Fibroblast of skin of right biceps (primary cell): ENCODE results near the gene AGGF1.
"Not testable (repeated sequence)": the region's sequence is repeated elsewhere in the genome, so short reads cannot be mapped to it uniquely, and the experiment has no call there.

ENCODE experiments used
- DNase-seq: peaks from one replicate; pipeline ENCODE4 v3.0.0-alpha.2; 2013

AGGF1 gene

GRCh38 chr5:77030097-77031071 is at the start of gene AGGF1:
AGGF1 (plus strand) TSS chr5:77030404; CDS start chr5:77030767, 363 bp downstream.
- peak; percentile 95 for DNase-seq

- DNase-seq: no peak
These were observed 49.6 kb upstream of the AGGF1 start for GRCh38 chr5:76980518-76981144.

GRCh38 chr5:76982450-76982849 is 47.8 kb upstream of the AGGF1 start:
- no peak for DNase-seq

- DNase-seq: no peak
These were observed 46.7 kb upstream of the AGGF1 start for GRCh38 chr5:76983468-76983867.

- no peak for DNase-seq
These were observed 43.2 kb upstream of the AGGF1 start for GRCh38 chr5:76986825-76987526.

- no peak for DNase-seq
These were observed 39.2 kb upstream of the AGGF1 start for GRCh38 chr5:76990899-76991459.

GRCh38 chr5:76993436-76993835 is 36.8 kb upstream of the AGGF1 start:
- DNase-seq: not testable (repeated sequence)

- no peak for DNase-seq
These were observed 35.9 kb upstream of the AGGF1 start for GRCh38 chr5:76994337-76994736.

- DNase-seq: not testable (repeated sequence)
These were observed 32.0 kb upstream of the AGGF1 start for GRCh38 chr5:76998251-76998650.

GRCh38 chr5:76999451-76999850 is 30.8 kb upstream of the AGGF1 start:
- peak; percentile 77 for DNase-seq

GRCh38 chr5:77003246-77003645 is 27.0 kb upstream of the AGGF1 start:
- DNase-seq: no peak

- DNase-seq: no peak
These were observed 24.1 kb upstream of the AGGF1 start for GRCh38 chr5:77006124-77006523.

GRCh38 chr5:77008413-77008812 is 21.8 kb upstream of the AGGF1 start:
- no peak for DNase-seq

GRCh38 chr5:77010243-77010642 is 20.0 kb upstream of the AGGF1 start:
- no peak for DNase-seq

GRCh38 chr5:77011498-77011897 is 18.7 kb upstream of the AGGF1 start:
- no peak for DNase-seq

GRCh38 chr5:77012601-77013000 is 17.6 kb upstream of the AGGF1 start:
- DNase-seq: no peak

- DNase-seq: peak; percentile 53
These were observed 14.2 kb upstream of the AGGF1 start for GRCh38 chr5:77015938-77016569.

GRCh38 chr5:77016962-77017361 is 13.2 kb upstream of the AGGF1 start:
- DNase-seq: no peak

- no peak for DNase-seq
These were observed 12.5 kb upstream of the AGGF1 start for GRCh38 chr5:77017668-77018067.

GRCh38 chr5:77022511-77023417 is 7.4 kb upstream of the AGGF1 start:
- DNase-seq: no peak

GRCh38 chr5:77024490-77024889 is 5.7 kb upstream of the AGGF1 start:
- no peak for DNase-seq
